Epithelial cell of proximal tubule (primary cell): Measurements from ENCODE around the gene DHRS1. TPM values are rescaled to one million over a fixed set of nuclear protein-coding genes. Genes with fewer than 3 reads are reported as not detected.

Source experiments
- DNase-seq: peaks from one replicate; pipeline ENCODE4 v3.0.0-alpha.2; 2011; ENCODE audit warnings: low read depth
- H3K4me3 ChIP-seq: 2 replicates; pipeline ENCODE4 v1.5.1; 2011; ENCODE audit warnings: low read depth, mild to moderate bottlenecking, low read length
- CTCF ChIP-seq: conservative IDR thresholded peaks from 2 replicates; pipeline ENCODE4 v1.5.1; 2012; ENCODE audit warnings: low read depth, mild to moderate bottlenecking, low read length
- total RNA-seq: library from RNA; depleted of rRNA; stranded (reverse); fragments of >200 nt; gene quantifications from 2 replicates; pipeline ENCODE4 v1.2.3, GENCODE V29; 2015

DHRS1 gene
- total RNA-seq, 1 donor from 2014 or later: 25.7 TPM

- H3K4me3 ChIP-seq: no peak overlapping the region
- DNase-seq: no peak
- no peak for TF ChIP-seq CTCF
Observed at GRCh38 chr14:24289649-24290280, 9.8 kb downstream of the DHRS1 start.

- H3K4me3 ChIP-seq: no peak overlapping the region
- TF ChIP-seq CTCF: no peak
- no peak for DNase-seq
Observed at GRCh38 chr14:24286996-24287395, 12.6 kb downstream of the DHRS1 start.

- H3K4me3 ChIP-seq: no peak overlapping the region
- DNase-seq: no peak
- no peak for TF ChIP-seq CTCF
Observed at GRCh38 chr14:24285351-24285750, 14.2 kb downstream of the DHRS1 start.

- no peak for TF ChIP-seq CTCF
- no peak for DNase-seq
- H3K4me3 ChIP-seq: no peak overlapping the region
Observed at GRCh38 chr14:24284501-24285035, 15.0 kb downstream of the DHRS1 start.

- no peak overlapping the region for H3K4me3 ChIP-seq
- no peak for DNase-seq
- no peak for TF ChIP-seq CTCF
Observed at GRCh38 chr14:24283796-24284460, 15.7 kb downstream of the DHRS1 start.

GRCh38 chr14:24282736-24283135 lies 16.8 kb downstream of the DHRS1 start:
- no peak overlapping the region for H3K4me3 ChIP-seq
- no peak for DNase-seq
- TF ChIP-seq CTCF: no peak
